Epithelial cell of esophagus (primary cell): ENCODE measurements around the gene TMEM41B.
"Not testable (repeated sequence)": the region's sequence is repeated elsewhere in the genome, so short reads cannot be mapped to it uniquely, and the experiment has no call there.

Experiments
- DNase-seq: peaks from one replicate; pipeline ENCODE4 v3.0.0; 2010; ENCODE audit warnings: low read depth
- H3K4me3 ChIP-seq: 2 replicates; pipeline ENCODE4 v1.5.1; 2011; ENCODE audit warnings: mild to moderate bottlenecking, low read length, control low read depth
- TF ChIP-seq, protein P1 (sequence below): IDR thresholded peaks from 2 replicates; pipeline ENCODE4 v1.5.1; 2011; ENCODE audit warnings: low read depth, mild to moderate bottlenecking, low read length, control low read depth, inconsistent platforms; ENCODE audit not compliant: insufficient read depth; ENCODE audit errors: missing control alignments

Gene TMEM41B

DNA sequence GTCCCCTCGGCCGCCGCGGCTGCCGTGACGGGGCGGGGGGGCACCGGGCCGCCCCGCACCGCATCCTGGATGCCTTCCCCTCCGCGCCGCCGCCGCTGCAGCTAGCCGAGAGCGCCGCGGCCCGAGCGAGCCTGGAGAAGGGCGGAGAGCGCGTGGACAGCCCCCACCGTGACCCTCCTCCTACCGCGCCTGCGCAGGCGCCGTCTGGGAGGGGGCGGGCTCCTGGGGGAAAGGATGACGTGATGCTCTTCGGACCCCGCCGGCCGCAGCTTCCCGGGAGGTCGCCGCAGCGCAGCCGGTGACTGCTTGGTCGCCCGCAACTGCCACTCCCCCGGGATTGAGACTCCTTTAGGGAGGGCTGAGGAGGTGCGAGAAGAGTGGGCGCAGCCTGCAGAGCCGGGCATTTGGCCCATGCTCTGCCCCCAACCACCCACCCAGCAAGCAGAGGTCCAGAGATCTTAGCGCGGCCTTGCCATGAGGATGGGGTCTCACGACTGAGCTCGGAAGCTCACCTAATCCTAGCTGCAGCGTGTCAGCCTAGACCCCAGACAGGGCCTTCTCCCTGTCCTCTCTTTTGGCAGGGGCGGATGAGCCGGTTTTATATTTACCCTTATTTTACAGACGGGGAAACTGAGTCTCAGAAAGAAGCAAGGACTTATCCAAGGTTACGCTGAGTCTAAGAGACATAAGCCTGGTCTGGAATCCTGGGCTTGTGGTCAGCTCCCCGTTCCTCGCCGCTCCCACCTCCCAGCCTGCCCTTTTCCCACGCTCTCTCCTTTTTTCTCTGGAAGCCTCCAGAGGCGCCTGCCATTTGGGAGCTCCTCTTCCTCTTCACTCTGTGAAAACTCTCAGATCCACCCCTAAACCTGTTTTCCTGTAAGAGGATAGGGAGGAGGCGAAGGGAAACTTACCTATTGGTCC is 48.9 kb downstream of the TMEM41B start, which contains the start of gene DENND5A:
Gene DENND5A, minus strand, starts transcription at position 140 of the 921 bp plus-strand sequence. CDS start 281 bp downstream, outside the sequence.
- TF ChIP-seq, protein P1, sequence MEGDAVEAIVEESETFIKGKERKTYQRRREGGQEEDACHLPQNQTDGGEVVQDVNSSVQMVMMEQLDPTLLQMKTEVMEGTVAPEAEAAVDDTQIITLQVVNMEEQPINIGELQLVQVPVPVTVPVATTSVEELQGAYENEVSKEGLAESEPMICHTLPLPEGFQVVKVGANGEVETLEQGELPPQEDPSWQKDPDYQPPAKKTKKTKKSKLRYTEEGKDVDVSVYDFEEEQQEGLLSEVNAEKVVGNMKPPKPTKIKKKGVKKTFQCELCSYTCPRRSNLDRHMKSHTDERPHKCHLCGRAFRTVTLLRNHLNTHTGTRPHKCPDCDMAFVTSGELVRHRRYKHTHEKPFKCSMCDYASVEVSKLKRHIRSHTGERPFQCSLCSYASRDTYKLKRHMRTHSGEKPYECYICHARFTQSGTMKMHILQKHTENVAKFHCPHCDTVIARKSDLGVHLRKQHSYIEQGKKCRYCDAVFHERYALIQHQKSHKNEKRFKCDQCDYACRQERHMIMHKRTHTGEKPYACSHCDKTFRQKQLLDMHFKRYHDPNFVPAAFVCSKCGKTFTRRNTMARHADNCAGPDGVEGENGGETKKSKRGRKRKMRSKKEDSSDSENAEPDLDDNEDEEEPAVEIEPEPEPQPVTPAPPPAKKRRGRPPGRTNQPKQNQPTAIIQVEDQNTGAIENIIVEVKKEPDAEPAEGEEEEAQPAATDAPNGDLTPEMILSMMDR: no peak
- DNase-seq: peak; percentile 74
- H3K4me3 ChIP-seq: peak within 1 kb of the TSS; percentile 74

DNA sequence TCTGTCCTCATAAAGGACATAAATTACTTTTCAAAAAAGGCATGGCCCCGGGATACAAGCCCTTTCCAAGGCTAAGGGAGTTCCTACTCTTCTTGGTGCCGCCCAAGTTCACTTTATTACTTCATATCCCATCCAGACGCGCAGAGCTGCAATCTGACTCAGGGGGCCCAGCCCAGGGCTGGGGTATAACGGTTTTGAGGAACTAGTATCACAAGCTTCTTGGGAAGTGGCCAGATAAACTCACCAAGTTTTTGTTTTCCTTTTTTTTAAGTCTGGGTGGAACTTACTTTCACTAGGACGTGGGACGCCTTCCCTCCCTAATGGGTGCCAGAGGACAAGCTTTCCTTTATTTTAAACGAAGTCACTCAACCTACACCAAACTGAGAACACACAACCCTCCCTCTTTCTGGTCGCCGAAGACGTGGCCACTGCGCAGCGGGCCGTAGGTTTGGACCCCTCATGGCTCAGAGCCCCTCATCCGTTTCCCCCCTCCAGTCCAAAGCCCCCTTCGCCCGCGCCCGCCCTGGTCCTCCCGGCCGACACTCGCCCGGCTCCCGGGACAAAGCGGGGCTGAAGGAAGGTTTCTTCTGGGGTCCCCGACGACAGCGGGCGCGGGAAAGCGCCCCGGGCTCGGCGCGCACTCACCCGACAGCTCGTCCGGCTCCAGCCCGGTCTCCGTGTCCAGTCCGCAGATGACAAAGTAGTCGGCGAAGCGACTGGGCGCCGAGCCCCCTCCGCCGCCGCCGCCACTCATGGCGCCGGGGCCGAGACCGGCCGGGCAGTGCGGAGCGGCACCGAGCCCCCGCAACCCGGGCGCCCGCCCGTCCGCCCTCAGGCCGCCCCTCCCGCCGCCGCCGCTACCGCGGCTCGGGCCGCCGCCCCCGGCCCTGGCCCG is 49.8 kb downstream of the TMEM41B start:
- TF ChIP-seq, protein P1: no peak
- DNase-seq: peak; percentile 80
- H3K4me3 ChIP-seq: peak overlapping the region; percentile 74

DNA sequence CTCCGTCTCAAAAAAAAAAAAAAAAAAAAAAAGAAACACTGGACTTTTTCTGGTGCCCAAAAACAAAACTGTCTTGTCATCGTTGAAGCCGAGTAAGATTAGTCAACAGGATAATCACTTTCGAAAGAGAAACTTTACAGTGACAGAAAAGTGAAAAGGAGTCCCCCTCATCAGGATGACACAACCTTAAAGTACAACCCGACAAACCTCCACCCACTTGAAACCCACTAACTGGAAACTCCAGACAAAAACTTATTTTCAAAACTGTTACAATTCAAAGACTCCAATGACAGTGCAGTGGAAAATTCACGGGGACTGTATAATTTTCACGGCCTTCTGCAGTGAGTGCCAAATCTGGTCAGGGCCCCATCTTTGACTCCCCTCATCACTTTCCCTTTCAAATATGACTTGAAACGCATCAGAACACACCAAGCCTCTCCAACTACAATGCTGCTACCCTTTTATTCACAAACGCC is 50.5 kb downstream of the TMEM41B start:
- TF ChIP-seq, protein P1: no peak

DNA sequence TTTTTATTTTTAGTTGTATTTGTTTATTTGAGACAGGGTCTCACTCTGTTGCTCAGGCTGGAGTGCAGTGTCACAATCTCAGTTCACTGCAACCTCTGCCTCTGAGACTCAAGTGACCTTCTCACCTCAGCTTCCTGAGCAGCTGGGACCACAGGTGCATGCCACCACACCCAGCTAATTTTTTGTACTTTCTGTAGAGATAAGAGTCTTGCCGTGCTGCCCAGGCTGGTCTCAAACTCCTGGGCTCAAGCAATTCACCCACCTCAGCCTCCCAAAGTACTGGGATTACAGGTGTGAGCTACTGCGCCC is 53.6 kb downstream of the TMEM41B start:
- not testable (repeated sequence) for H3K4me3 ChIP-seq, DNase-seq

More for the DNA sequence above, 50.5 kb downstream of the TMEM41B start:
- no peak for DNase-seq
- H3K4me3 ChIP-seq: peak overlapping the region; percentile 74

DNA sequence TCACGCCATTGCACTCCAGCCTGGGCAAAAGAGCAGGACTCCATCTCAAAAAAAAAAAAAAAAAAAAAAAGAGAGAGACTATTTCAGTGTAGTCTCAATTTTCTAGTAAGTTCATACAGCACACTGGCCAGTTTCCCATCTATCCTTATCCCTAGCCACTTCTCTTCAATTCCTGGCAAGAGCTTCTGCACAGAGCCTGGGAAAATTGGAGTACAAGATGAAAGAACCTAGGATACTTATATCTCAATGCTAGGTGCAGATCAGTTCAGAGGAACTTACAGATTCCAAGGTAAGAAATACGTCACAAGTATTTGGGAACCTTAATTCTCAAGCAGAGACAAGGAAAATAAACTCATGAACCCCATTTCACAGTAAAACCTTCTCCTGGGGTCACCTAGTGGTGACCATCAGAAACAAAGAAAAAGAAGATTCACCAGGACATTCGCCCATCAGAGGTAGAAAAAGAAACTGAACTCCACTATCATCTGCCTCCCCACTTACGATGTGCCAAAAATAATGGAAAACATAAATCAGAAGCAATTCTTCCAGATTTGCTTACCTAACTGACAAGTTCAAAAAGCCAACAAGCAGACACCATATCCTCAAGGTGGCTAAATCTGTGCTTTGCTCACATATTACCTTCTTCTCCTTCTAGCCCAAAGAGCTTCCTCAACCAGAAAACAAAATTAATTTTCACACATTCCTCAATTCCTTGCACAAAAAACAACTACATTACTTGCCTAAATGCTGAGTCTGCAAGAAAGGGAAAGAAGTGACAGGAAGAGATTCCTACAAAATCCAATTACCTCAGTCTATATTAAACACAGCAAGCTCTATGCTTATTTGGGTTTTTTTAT is 54.2 kb downstream of the TMEM41B start:
- TF ChIP-seq, protein P1: no peak
- no peak for DNase-seq
- no peak overlapping the region for H3K4me3 ChIP-seq

DNA sequence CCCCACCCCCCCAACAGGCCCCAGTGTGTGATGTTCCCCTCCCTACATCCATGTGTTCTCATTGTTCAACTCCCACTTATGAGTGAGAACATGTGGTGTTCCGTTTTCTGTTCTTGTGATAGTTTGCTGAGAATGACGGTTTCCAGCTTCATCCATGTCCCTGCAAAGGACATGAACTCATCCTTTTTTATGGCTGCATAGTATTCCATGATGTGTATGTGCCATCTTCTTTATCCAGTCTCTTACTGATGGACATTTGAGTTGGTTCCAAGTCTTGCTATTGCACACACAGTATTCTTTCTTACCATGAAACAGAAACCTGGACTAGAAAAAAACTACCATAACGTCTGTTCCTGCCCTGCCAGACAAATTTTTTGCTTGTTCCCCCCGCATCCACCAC is 56.1 kb downstream of the TMEM41B start:
- DNase-seq, H3K4me3 ChIP-seq: not testable (repeated sequence)

DNA sequence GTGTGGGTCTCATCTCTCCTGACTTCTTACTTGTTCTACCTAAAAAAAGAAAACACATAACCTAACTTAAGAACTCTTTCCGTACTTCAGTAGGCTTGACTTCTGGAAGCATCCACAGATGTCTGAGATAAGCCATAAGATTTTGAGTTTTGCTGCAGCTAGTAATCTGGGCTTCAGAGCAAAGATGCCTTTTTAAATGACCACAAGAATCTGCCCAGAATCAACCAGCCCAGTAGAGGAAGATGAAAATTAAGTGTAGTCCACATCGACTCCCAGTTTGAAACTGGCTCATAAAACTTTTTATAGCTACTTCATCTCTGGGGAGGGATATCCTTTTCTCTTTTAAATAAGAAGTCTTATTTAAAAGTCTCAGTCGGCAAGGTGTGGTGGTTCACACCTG is 60.0 kb downstream of the TMEM41B start:
- H3K4me3 ChIP-seq: no peak overlapping the region
- TF ChIP-seq, protein P1: no peak
- no peak for DNase-seq
